Measurements from ENCODE around the gene ADAM10. TPM values are rescaled to one million over a fixed set of nuclear protein-coding genes. Genes with fewer than 3 reads are reported as not detected.
A peak's percentile ranks its signal among the peaks of the same experiment; 100 is the strongest.

ADAM10 gene
- total RNA-seq, 1 donor from 2014 or later, result 87.7 TPM

DNA sequence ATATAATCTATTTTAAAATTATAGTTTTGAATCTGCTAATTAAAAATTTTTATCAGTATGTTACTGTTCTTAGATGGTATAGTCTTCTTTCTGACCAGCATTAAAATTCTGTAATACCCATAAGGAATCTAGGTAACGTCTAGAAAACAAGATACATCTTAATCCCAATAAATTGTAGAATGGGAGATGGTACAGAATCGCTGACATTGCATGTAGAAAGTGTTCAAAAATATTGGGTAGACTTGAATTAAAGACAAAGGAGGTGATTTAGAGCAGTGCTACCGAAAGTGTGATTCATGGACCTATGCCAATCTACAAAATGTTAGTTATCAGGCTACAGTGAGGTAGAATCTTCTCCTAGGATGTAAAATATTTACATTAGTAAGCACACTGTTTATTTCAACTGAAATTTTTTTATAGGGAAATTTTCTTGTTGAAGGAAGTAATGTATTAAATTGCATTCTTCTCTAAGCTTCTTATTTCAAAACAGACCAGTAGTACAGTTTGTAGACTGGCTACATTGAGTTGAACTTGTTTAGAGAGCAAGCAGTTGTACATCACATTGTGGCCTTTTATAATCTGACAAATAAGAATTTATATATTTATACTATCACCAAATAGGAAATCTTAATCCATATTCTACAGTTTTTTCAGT, 38.7 kb upstream of the ADAM10 start:
- H3K4me3 Mint-ChIP-seq, result no peak overlapping the region
- peaks cover 30% of the 10 kb centered on the region for H3K36me3 Mint-ChIP-seq (ENCODE audit: low read depth)
- no peak overlapping the region for H3K27ac Mint-ChIP-seq
- CTCF ChIA-PET, result no interaction called here
- POLR2A ChIA-PET, result interaction anchor here (1.2 kb wide), 1 partner anchor 9 kb away, joined by 3 read pairs; no protein-coding TSS in a partner anchor
- intact Hi-C loops (cut with micrococcal nuclease), result no loop called here
- no peaks in the 10 kb centered on the region for H3K9me3 Mint-ChIP-seq
- DNase-seq, result no peak
- no peak for ATAC-seq (ENCODE audit: low read depth)
- H3K27me3 Mint-ChIP-seq, result no peaks in the 10 kb centered on the region
- TF ChIP-seq, protein P1, sequence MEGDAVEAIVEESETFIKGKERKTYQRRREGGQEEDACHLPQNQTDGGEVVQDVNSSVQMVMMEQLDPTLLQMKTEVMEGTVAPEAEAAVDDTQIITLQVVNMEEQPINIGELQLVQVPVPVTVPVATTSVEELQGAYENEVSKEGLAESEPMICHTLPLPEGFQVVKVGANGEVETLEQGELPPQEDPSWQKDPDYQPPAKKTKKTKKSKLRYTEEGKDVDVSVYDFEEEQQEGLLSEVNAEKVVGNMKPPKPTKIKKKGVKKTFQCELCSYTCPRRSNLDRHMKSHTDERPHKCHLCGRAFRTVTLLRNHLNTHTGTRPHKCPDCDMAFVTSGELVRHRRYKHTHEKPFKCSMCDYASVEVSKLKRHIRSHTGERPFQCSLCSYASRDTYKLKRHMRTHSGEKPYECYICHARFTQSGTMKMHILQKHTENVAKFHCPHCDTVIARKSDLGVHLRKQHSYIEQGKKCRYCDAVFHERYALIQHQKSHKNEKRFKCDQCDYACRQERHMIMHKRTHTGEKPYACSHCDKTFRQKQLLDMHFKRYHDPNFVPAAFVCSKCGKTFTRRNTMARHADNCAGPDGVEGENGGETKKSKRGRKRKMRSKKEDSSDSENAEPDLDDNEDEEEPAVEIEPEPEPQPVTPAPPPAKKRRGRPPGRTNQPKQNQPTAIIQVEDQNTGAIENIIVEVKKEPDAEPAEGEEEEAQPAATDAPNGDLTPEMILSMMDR (IDR thresholded peaks at IDR 0.05), result no peak
- H3K4me1 Mint-ChIP-seq, result no peaks in the 10 kb centered on the region

DNA sequence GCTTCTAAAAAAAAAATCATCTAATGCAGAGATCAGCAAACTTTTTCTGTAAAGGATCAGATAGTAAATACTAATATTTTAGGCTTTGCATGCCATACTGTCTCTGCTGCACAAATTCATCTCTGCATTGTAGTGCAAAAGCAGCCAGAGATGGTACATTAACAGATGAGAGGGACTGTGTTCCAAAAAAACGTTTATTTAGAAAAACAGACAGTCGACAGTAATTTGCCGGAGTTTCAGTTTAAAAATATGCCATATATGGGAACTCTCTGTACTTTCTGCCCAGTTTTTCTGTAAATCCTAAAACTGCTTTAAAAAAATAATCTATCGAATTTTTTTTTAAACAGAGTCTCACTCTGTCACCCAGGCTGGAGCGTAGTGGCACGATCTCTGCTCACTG, 35.8 kb upstream of the ADAM10 start:
- CTCF ChIA-PET, result no interaction called here
- Mint-ChIP-seq H3K36me3 (ENCODE audit: low read depth) (peaks cover 19% of the 10 kb centered on the region), H3K4me1 (peaks cover 2% of the 10 kb centered on the region), H3K9me3 (no peaks in the 10 kb centered on the region), H3K4me3 (no peak overlapping the region), H3K27ac (no peak overlapping the region), H3K27me3 (no peaks in the 10 kb centered on the region)
- POLR2A ChIA-PET, result interaction anchor here (0.6 kb wide), 1 partner anchor 194 kb away, joined by 6 read pairs; no protein-coding TSS in a partner anchor
- TF ChIP-seq, protein P1 (IDR thresholded peaks at IDR 0.05), result no peak
- intact Hi-C loops (cut with micrococcal nuclease), result no loop called here
- ATAC-seq (ENCODE audit: low read depth) (no peak), DNase-seq (no peak)

DNA sequence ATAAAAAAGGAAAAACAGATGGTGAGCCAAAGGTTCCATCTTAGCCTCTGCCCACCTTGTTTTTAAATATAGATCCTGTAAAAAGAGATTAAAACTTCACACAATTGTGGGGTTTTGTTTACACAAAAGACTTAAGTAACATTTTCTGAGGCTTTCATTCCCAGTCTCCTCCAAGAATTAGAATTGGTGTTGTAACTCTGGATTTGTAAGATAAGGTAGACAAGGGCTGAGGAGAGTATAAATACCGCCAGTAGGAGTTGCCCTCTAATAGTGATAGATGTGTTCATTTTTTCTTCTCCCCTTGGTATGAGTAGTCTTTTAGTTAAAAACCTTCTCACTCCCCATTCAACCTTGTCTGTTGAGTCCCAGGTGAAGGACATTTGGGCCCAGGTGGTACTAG, 30.0 kb upstream of the ADAM10 start:
- ATAC-seq (ENCODE audit: low read depth), result no peak
- intact Hi-C loops (cut with micrococcal nuclease), result loop anchor here (10.0 kb wide), 2 partner anchors 635 to 875 kb away; partner anchors contain the start of gene GTF2A2
- Mint-ChIP-seq H3K36me3 (ENCODE audit: low read depth) (peaks cover 8% of the 10 kb centered on the region), H3K4me1 (peaks cover 9% of the 10 kb centered on the region), H3K27me3 (no peaks in the 10 kb centered on the region), H3K27ac (no peak overlapping the region), H3K9me3 (no peaks in the 10 kb centered on the region), H3K4me3 (no peak overlapping the region)
- TF ChIP-seq, protein P1 (IDR thresholded peaks at IDR 0.05), result no peak
- ChIA-PET CTCF (no interaction called here), POLR2A (no interaction called here)
- no peak for DNase-seq

DNA sequence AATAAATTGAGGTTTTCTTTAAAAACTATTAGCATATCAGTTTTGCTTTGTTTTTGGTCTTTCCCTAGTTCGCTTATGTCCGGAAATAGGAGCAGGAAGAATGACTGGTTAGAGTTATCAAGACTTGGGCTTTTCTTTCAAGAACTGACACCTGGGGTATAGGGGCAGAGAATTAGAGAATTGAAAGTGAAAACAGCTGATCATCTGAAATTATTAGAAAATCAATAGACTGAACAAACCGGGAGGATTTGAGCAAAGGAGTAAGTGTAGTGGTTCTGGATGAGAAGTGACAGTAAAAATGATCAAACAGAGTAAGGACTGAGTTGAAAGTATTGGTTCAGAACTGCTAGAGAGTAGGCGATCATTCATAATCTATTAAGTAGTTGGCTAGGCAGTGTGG, 27.6 kb upstream of the ADAM10 start:
- Mint-ChIP-seq H3K27ac (peak overlapping the region; percentile 25), H3K4me3 (peak overlapping the region; percentile 38), H3K27me3 (no peaks in the 10 kb centered on the region), H3K36me3 (ENCODE audit: low read depth) (peaks cover 4% of the 10 kb centered on the region), H3K9me3 (no peaks in the 10 kb centered on the region), H3K4me1 (peaks cover 7% of the 10 kb centered on the region)
- DNase-seq, result no peak
- TF ChIP-seq, protein P1 (IDR thresholded peaks at IDR 0.05), result no peak
- CTCF ChIA-PET, result no interaction called here
- ATAC-seq (ENCODE audit: low read depth), result no peak
- intact Hi-C loops (cut with micrococcal nuclease), result loop anchor here (10.0 kb wide), 2 partner anchors 638 to 878 kb away; partner anchors contain the start of gene GTF2A2
- POLR2A ChIA-PET, result interaction anchor here (0.7 to 1.4 kb wide), 2 partner anchors 28 to 766 kb away, joined by 3 read pairs; partner anchors contain the start of gene ADAM10

DNA sequence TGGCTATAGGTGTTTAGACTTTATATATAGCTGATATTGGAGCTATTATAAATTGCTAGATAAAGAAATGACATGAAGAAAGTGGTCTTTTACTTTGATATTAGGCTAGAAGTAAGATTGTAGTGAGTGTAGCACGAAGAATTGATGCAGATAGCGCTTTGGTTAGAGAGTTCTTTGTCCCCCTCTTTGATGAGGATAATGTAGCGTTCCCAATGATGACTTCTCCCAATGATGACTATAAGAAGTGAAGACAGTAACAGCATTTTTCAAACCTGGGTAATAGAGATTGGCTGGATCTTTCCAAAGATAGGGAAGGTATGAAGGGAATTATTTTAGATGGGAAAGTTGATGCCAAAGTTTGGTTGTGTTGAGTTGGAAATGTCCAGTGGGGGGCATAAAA, 25.9 kb upstream of the ADAM10 start:
- no peaks in the 10 kb centered on the region for H3K9me3 Mint-ChIP-seq
- H3K4me1 Mint-ChIP-seq, result peaks cover 8% of the 10 kb centered on the region
- no peak overlapping the region for H3K4me3 Mint-ChIP-seq
- ATAC-seq (ENCODE audit: low read depth) (no peak), DNase-seq (no peak)
- POLR2A ChIA-PET, result no interaction called here
- CTCF ChIA-PET, result no interaction called here
- peaks cover 6% of the 10 kb centered on the region for H3K36me3 Mint-ChIP-seq (ENCODE audit: low read depth)
- H3K27ac Mint-ChIP-seq, result no peak overlapping the region
- H3K27me3 Mint-ChIP-seq, result no peaks in the 10 kb centered on the region
- TF ChIP-seq, protein P1 (IDR thresholded peaks at IDR 0.05), result no peak
- intact Hi-C loops (cut with micrococcal nuclease), result loop anchor here (10.0 kb wide), 2 partner anchors 639 to 879 kb away; partner anchors contain the start of gene GTF2A2
